ENCODE data around the gene SUSD5.
"Not testable (repeated sequence)": the region's sequence is repeated elsewhere in the genome, so short reads cannot be mapped to it uniquely, and the experiment has no call there.

SUSD5 gene

DNA sequence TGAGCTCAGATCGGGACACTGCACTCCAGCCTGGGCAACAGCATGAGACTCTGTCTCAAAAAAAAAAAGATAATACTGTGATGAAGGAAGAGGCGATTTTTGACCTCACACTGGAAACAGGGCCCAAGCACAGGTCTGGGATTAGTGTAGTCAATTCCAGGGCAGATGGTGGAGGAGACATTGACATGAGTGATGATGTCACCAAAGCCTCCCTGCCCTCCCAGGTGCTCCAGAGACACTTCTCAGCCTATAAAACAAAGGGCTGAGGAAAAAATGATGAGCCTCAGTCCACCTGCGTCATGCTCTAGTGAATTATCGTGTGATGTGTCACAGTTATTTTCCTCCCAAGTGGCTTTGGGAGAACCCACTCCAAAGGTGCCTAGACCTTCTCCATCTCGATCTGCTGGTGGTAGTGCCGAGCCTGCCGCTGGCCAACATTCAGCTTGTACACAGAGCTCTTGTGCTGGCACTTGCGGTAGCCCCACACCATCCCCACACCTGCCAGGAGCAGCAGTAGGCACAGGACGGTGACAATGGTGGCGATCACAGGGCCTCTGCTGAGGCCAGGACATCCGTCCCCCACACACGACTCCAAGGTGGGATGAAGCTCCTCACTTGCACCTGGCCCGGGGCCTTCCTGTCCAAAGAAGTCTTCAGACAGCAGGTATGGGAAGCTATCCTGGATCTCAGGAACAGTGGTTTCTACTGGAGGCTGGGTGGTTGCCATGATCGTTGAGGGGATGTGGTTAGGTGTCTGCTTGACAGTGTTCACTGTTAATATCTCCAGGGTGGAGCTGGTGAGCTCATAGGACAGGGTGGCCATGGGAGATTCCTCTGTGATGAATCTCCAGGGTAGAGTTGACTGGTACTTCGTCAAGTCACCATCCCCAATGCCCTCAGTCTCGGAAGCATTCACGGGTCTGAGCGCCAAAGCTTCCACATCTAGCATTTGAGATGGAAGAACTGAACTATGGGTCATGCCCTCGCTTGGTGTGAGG, 65.9 kb downstream of the SUSD5 start:
- no peaks in the 10 kb centered on the region for H3K4me1 ChIP-seq (ENCODE audit: insufficient read depth, low read length)
- no peaks in the 10 kb centered on the region for H3K27me3 ChIP-seq (ENCODE audit: insufficient read depth, low read length)
- H3K9ac ChIP-seq (ENCODE audit: low read depth, low read length): no peak overlapping the region
- no peaks in the 10 kb centered on the region for H3K9me3 ChIP-seq (ENCODE audit: insufficient read depth, low read depth, low read length)
- H3K36me3 ChIP-seq (ENCODE audit: insufficient read depth, low read length): no peaks in the 10 kb centered on the region
- no peak overlapping the region for H3K27ac ChIP-seq (ENCODE audit: low read depth, low read length)
- no peak overlapping the region for H3K4me3 ChIP-seq (ENCODE audit: low read length)
- WGBS: 91% methylated on average over 19 of the region's 19 CpGs

DNA sequence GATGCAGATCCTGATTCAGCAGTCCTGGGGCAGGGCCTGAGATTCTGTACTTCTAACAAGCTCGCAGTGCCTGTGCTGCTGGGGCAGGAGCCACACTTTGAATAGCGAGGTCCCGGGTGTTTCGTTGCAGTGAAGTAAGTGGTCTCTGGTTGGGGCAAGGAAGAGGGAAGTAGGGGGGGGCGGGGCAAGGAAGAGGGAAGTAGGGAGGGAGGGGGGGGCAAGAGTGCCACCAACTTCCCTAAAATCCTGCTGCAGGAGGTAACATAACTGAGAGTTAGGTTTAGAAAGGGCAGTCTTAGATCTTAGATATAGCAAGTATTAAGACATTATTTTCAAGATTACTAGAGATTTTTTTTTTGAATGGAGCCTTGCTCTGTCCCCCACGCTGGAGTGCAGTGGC, 69.3 kb downstream of the SUSD5 start:
- H3K27me3 ChIP-seq (ENCODE audit: insufficient read depth, low read length): no peaks in the 10 kb centered on the region
- H3K36me3 ChIP-seq (ENCODE audit: insufficient read depth, low read length): no peaks in the 10 kb centered on the region
- H3K4me3 ChIP-seq (ENCODE audit: low read length): no peak overlapping the region
- no peaks in the 10 kb centered on the region for H3K4me1 ChIP-seq (ENCODE audit: insufficient read depth, low read length)
- 93% methylated on average over 5 of the region's 6 CpGs for WGBS
- H3K9me3 ChIP-seq (ENCODE audit: insufficient read depth, low read depth, low read length): no peaks in the 10 kb centered on the region
- H3K9ac ChIP-seq (ENCODE audit: low read depth, low read length): no peak overlapping the region
- H3K27ac ChIP-seq (ENCODE audit: low read depth, low read length): no peak overlapping the region

DNA sequence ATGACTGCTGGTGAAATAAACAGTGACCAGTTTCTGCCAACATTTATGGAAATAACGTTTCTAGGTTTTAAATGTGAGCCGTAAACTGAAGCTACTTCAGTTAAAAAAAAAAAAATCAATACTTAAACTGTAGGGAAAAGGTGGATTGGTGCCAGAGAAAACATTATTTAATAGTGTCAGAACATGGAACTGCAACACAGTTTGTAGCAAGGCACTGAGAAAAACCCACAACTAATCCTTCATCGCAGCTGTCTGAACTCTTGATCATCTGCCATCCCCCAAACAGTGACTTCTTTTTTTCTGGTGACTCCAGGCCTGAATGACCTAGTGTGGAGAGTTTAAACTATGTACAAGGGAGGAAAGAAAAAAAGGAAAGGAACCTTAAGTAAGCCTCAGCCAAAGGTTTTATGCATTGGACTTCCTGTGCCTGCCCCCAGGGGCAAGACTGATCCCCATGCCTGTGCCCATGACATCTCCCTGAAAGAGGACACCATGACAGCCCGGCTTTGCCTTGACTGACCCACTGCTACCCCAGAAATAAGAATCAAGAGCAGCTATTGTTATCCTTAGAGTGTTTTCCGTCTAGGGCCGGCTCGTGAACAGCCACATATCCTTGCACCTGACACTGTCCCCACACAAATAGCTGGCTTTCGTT, 71.7 kb downstream of the SUSD5 start:
- no peak overlapping the region for H3K9ac ChIP-seq (ENCODE audit: low read depth, low read length)
- no peaks in the 10 kb centered on the region for H3K27me3 ChIP-seq (ENCODE audit: insufficient read depth, low read length)
- peaks cover 12% of the 10 kb centered on the region for H3K36me3 ChIP-seq (ENCODE audit: insufficient read depth, low read length)
- no peak overlapping the region for H3K4me3 ChIP-seq (ENCODE audit: low read length)
- H3K27ac ChIP-seq (ENCODE audit: low read depth, low read length): no peak overlapping the region
- H3K4me1 ChIP-seq (ENCODE audit: insufficient read depth, low read length): no peaks in the 10 kb centered on the region
- 93% methylated on average over 8 of the region's 8 CpGs for WGBS
- no peaks in the 10 kb centered on the region for H3K9me3 ChIP-seq (ENCODE audit: insufficient read depth, low read depth, low read length)

DNA sequence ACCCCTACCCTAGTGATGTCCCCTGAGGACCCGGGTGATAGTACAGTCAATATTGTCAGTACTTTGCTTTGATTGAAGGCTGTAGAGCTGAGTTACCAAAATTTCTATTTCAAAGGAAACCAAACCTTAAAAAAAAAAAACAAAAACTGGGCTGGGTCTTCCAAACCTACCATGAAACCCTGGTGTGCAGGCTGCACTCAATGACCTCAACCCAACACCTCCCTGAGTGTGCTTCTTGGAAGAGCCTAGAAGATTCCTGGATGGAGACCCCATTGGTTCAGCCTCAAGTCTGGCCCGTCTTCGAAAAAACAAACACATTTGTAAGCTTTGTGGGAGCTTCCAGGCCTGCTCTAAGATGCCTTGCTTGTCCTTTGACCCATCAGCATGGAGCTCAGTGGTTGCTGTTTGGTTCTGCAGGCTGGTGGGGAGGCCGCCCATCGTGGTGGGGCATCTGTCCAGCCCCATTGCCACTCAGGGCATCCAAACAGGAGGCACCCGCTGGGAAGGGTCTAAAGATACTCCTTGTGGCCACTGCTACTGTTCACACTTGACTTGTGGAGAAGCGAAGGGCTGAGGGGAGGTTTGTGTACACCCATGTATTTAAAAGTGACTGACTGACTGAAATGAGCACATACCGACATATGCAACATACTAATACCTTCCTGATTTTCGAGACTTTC, 72.6 kb downstream of the SUSD5 start:
- Histone ChIP-seq H3K27ac (ENCODE audit: low read depth, low read length) (no peak overlapping the region), H3K4me3 (ENCODE audit: low read length) (no peak overlapping the region)
- 91% methylated on average over 8 of the region's 9 CpGs for WGBS

DNA sequence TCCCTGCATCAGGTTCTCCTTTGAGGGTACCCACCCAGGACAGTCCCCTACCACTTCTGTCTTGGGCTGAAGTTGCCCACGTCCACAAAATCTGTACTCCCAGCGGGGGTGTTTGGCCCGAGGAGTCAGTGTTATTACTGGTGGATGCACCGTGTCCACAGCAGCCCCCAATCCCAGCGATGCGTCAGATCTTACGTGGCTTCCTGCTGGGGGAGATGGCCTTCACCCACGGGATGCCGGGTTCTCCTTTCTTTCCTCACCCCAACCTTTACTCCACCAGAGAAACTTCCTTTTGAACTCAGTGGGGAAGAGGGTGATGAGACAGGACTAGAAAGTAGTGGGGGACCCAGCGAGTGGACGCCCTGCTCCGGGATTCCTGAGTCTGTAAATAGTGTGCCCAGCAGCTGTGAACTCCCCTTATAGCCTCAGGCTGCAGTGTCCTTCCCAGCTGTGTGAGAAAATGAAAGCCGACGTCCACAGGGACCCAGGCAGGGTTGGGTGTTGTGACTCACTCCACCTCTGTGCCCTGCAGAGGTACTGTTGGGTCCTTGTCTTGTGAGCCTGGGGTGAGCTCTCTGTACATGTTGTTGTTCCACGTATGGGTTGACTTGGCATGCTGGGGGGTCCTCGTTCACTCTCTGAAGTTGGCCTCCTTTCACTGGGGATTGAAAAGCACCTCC, 73.2 kb downstream of the SUSD5 start:
- Histone ChIP-seq H3K27me3 (ENCODE audit: insufficient read depth, low read length) (no peaks in the 10 kb centered on the region), H3K9ac (ENCODE audit: low read depth, low read length) (no peak overlapping the region), H3K27ac (ENCODE audit: low read depth, low read length) (no peak overlapping the region), H3K9me3 (ENCODE audit: insufficient read depth, low read depth, low read length) (no peaks in the 10 kb centered on the region), H3K4me1 (ENCODE audit: insufficient read depth, low read length) (no peaks in the 10 kb centered on the region), H3K36me3 (ENCODE audit: insufficient read depth, low read length) (peaks cover 17% of the 10 kb centered on the region), H3K4me3 (ENCODE audit: low read length) (no peak overlapping the region)
- 89% methylated on average over 16 of the region's 16 CpGs for WGBS

More for the DNA sequence above, 72.6 kb downstream of the SUSD5 start:
- Histone ChIP-seq H3K36me3 (ENCODE audit: insufficient read depth, low read length) (peaks cover 17% of the 10 kb centered on the region), H3K27me3 (ENCODE audit: insufficient read depth, low read length) (no peaks in the 10 kb centered on the region), H3K4me1 (ENCODE audit: insufficient read depth, low read length) (no peaks in the 10 kb centered on the region), H3K9ac (ENCODE audit: low read depth, low read length) (no peak overlapping the region), H3K9me3 (ENCODE audit: insufficient read depth, low read depth, low read length) (no peaks in the 10 kb centered on the region)

DNA sequence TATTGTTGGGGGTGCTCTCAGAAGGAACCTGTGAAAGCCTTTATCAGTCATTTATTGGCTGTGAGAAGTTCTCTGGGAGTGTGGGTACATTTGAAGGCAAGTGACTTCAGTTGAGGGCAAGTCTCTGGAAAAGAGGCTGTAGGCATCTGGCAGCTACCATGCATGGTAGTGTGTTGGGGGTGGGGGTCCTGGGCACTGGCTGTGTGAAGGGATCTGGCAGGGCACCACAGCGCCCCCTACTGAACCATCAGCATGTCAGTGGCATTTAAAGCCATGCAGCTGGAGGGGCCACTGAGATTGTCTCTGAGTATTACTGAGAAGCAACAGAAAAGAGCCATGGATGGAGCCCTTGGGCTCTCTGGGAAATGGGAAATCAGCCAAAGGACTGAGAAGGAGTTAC, 74.2 kb downstream of the SUSD5 start:
- no peak overlapping the region for H3K27ac ChIP-seq (ENCODE audit: low read depth, low read length)
- no peaks in the 10 kb centered on the region for H3K4me1 ChIP-seq (ENCODE audit: insufficient read depth, low read length)
- H3K9me3 ChIP-seq (ENCODE audit: insufficient read depth, low read depth, low read length): no peaks in the 10 kb centered on the region
- H3K36me3 ChIP-seq (ENCODE audit: insufficient read depth, low read length): peaks cover 17% of the 10 kb centered on the region
- WGBS: 40% methylated on average over 1 of the region's 1 CpG
- H3K4me3 ChIP-seq (ENCODE audit: low read length): no peak overlapping the region
- H3K9ac ChIP-seq (ENCODE audit: low read depth, low read length): no peak overlapping the region
- H3K27me3 ChIP-seq (ENCODE audit: insufficient read depth, low read length): no peaks in the 10 kb centered on the region

DNA sequence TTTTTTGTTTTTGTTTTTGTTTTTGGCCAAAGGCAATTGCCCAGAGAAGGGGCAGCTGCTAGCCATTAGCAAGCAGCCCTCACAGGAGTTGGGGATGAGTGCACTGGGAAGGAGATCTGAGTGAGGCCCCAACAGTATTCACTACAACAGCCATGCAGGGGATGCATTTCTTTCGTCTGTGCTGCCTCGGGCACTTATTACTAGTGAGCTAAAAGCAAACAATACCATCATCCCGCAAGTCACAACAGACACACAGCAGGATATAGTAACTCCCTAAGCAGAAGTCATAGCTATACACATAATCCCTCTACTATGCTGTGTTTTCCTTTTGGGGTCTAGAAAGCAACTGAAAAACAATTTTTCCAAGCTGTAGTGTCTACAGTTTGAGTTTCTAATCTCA, 77.6 kb downstream of the SUSD5 start:
- no peaks in the 10 kb centered on the region for H3K27me3 ChIP-seq (ENCODE audit: insufficient read depth, low read length)
- H3K27ac ChIP-seq (ENCODE audit: low read depth, low read length): no peak overlapping the region
- H3K4me3 ChIP-seq (ENCODE audit: low read length): no peak overlapping the region
- H3K9me3 ChIP-seq (ENCODE audit: insufficient read depth, low read depth, low read length): no peaks in the 10 kb centered on the region
- whole genome bisulfite sequencing: 83% methylated on average over 3 of the region's 3 CpGs
- H3K9ac ChIP-seq (ENCODE audit: low read depth, low read length): no peak overlapping the region
- H3K4me1 ChIP-seq (ENCODE audit: insufficient read depth, low read length): no peaks in the 10 kb centered on the region
- H3K36me3 ChIP-seq (ENCODE audit: insufficient read depth, low read length): peaks cover 19% of the 10 kb centered on the region

DNA sequence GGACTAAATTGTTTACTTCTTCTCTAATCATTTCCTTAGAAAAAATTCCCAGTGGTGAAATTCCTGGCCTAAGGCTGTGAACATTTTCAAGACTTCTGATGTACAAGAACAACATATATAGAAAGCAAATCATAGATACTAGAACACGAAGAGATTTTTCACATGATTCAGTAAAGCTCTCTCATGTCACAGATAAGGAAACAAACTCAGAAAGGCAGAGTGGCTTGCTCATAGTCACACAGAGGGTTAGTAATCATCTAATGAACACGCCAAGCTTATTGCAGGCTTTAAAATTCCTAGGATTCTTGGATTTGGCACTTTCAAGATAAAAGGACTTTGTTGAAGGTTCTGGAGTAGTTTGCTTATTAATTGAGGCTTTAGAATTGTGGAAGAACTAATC, 78.6 kb downstream of the SUSD5 start:
- no peak overlapping the region for H3K27ac ChIP-seq (ENCODE audit: low read depth, low read length)
- H3K9me3 ChIP-seq (ENCODE audit: insufficient read depth, low read depth, low read length): no peaks in the 10 kb centered on the region
- no peak overlapping the region for H3K4me3 ChIP-seq (ENCODE audit: low read length)
- no peaks in the 10 kb centered on the region for H3K4me1 ChIP-seq (ENCODE audit: insufficient read depth, low read length)
- no peaks in the 10 kb centered on the region for H3K27me3 ChIP-seq (ENCODE audit: insufficient read depth, low read length)
- H3K9ac ChIP-seq (ENCODE audit: low read depth, low read length): no peak overlapping the region
- 88% methylated on average over 2 of the region's 2 CpGs for WGBS
- H3K36me3 ChIP-seq (ENCODE audit: insufficient read depth, low read length): peaks cover 26% of the 10 kb centered on the region

DNA sequence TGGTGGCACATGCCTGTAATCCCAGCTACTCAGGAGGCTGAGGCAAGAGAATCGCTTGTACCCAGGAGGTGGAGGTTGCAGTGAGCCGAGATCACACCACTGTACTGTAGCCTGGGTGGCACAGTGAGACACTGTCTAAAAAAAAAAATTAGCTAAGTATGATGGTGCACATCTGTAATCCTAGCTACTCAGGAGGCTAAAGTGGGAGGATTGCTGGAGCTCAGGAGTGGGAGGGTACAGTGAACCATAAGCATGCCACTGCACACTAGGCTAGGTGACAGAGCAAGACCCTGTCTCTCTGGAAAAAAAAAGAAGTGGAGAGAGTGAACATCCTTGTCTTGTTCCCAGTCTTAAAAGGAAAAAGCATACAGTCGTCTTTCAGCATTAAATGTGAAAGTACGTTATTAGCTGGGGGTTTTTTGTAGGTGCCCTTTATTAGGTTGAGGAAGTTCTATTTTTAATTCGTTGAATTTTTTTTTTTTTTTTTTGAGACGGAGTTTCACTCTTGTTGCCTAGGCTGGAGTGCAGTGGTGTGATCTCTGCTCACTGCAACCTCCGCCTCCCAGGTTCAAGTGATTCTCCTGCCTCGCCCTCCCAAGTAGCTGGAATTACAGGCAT, 79.5 kb downstream of the SUSD5 start:
- H3K9me3 ChIP-seq (ENCODE audit: insufficient read depth, low read depth, low read length); H3K4me1 ChIP-seq (ENCODE audit: insufficient read depth, low read length); H3K27me3 ChIP-seq (ENCODE audit: insufficient read depth, low read length); H3K4me3 ChIP-seq (ENCODE audit: low read length); H3K27ac ChIP-seq (ENCODE audit: low read depth, low read length); H3K9ac ChIP-seq (ENCODE audit: low read depth, low read length): not testable (repeated sequence)
- H3K36me3 ChIP-seq (ENCODE audit: insufficient read depth, low read length): peaks cover 34% of the 10 kb centered on the region
- 94% methylated on average over 8 of the region's 8 CpGs for WGBS

DNA sequence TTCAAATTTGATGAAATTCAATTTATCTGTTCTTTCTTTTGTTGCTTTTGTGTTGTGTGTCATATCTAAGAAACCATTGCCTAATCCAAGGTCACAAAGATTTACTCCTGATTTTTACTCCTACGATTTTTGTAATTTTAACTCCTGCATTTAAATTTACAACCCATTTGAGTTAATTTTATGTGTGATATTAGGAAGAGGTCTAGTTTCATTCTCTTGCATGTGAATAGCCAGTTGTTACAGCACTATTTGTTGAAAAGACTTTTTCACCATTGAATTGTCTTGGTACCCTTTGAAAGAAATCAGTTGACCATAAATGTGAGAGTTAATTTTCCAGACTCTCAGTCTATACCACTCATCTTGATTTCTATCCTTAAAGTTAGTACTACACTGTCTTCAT, 80.9 kb downstream of the SUSD5 start:
- Histone ChIP-seq H3K27ac (ENCODE audit: low read depth, low read length) (no peak overlapping the region), H3K9me3 (ENCODE audit: insufficient read depth, low read depth, low read length) (no peaks in the 10 kb centered on the region), H3K36me3 (ENCODE audit: insufficient read depth, low read length) (peaks cover 41% of the 10 kb centered on the region), H3K4me1 (ENCODE audit: insufficient read depth, low read length) (no peaks in the 10 kb centered on the region), H3K4me3 (ENCODE audit: low read length) (no peak overlapping the region), H3K9ac (ENCODE audit: low read depth, low read length) (no peak overlapping the region), H3K27me3 (ENCODE audit: insufficient read depth, low read length) (no peaks in the 10 kb centered on the region)
- no CpG with 5 or more reads among the region's 1 CpG for WGBS

Measured in HUES64 (cell line).